Activated T-helper 1 cell treated with anti-CD3 and anti-CD28 coated beads, Interleukin-12 subunit alpha, Interleukin-12 subunit beta, Interleukin-2, Interleukin-4 antibody, amounts not matched to agents 30 ng/mL and 10 ng/mL and 1 ng/mL, durations not matched to agents 14 hours and 24 hours and 36 hours (primary cell): ENCODE results near the gene GPX7. TPM values are rescaled to one million over a fixed set of nuclear protein-coding genes. Genes with fewer than 3 reads are reported as not detected.
"Not testable (repeated sequence)": the region's sequence is repeated elsewhere in the genome, so short reads cannot be mapped to it uniquely, and the experiment has no call there.

Source experiments
- DNase-seq: peaks from one replicate; pipeline ENCODE4 v3.0.0; 2021; ENCODE audit warnings: low spot score
- H3K27ac Mint-ChIP-seq: one replicate; pipeline ENCODE4 v1.8.0; 2021; ENCODE audit warnings: mild to moderate bottlenecking, mixed read lengths
- H3K27me3 Mint-ChIP-seq: one replicate; pipeline ENCODE4 v1.8.0; 2022; ENCODE audit warnings: mild to moderate bottlenecking, moderate library complexity, mixed read lengths; ENCODE audit not compliant: insufficient read depth
- H3K36me3 Mint-ChIP-seq: one replicate; pipeline ENCODE4 v1.8.0; 2021; ENCODE audit warnings: low read depth, mixed read lengths
- H3K4me1 Mint-ChIP-seq: one replicate; pipeline ENCODE4 v1.8.0; 2021; ENCODE audit warnings: low read depth, mixed read lengths
- H3K4me3 Mint-ChIP-seq: one replicate; pipeline ENCODE4 v1.8.0; 2021; ENCODE audit warnings: mild to moderate bottlenecking, moderate library complexity, mixed read lengths
- H3K9me3 Mint-ChIP-seq: one replicate; pipeline ENCODE4 v1.8.0; 2021; ENCODE audit warnings: mixed read lengths
- intact Hi-C: fragments of 100-400 bp; cut with micrococcal nuclease; formaldehyde crosslinking; loops from one replicate; pipeline ENCODE4 v1.15.1; 2024
- total RNA-seq: library from RNA; stranded (reverse); gene quantifications from 2 replicates; pipeline ENCODE4 v1.2.3, GENCODE V29; 2022

Gene GPX7
- total RNA-seq, 1 donor from 2014 or later = 32.7 TPM

DNA sequence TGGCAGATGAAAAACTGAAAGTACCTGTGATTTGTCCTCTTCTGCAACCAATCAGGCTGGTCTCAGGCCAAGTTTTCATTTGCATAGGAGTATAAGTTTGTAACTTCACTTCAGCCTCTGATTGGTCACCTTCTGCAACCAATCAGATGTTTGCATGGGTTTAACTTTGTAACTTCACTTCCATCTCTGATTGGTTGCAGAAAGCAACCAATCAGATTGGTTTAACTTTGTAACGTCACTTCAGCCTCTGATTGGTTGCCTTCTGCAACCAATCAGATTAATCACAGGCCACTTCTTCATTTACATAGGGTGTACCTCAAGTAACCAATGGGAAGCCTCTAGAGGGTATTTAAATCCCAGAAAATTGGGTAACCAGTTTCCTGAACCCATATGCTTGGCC lies 30.4 kb upstream of the GPX7 start:
- intact Hi-C loops = no loop called here
- H3K4me3 Mint-ChIP-seq = no peak overlapping the region

DNA sequence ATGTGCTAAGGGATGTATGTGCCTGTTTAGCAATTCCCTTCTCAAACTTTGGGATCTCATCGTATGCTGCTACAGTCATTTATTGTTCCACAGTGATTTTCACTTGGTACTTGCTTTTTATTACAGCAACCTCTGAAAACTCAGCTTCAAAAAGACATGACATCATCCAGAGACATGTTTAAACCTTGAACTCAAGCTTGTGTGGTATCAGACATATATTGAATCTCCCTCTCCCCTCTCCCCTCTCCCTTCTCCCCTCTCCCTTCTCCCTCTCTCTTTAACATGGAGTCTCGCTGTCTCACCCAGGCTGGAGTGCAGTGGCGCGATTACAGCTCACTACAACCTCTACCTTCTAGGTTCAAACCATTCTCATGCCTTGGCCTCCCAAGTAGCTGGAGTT lies 29.8 kb upstream of the GPX7 start:
- Mint-ChIP-seq H3K27me3 (peaks cover 9% of the 10 kb centered on the region), H3K4me1 (peaks cover 23% of the 10 kb centered on the region), H3K27ac (no peak overlapping the region), H3K36me3 (peaks cover 1% of the 10 kb centered on the region), H3K4me3 (no peak overlapping the region), H3K9me3 (no peaks in the 10 kb centered on the region)
- intact Hi-C loops = no loop called here
- no peak for DNase-seq

More for the DNA sequence above, 30.4 kb upstream of the GPX7 start:
- Mint-ChIP-seq H3K36me3 (peaks cover 1% of the 10 kb centered on the region), H3K4me1 (peaks cover 23% of the 10 kb centered on the region), H3K27ac (no peak overlapping the region), H3K9me3 (no peaks in the 10 kb centered on the region), H3K27me3 (peaks cover 9% of the 10 kb centered on the region)
- no peak for DNase-seq

DNA sequence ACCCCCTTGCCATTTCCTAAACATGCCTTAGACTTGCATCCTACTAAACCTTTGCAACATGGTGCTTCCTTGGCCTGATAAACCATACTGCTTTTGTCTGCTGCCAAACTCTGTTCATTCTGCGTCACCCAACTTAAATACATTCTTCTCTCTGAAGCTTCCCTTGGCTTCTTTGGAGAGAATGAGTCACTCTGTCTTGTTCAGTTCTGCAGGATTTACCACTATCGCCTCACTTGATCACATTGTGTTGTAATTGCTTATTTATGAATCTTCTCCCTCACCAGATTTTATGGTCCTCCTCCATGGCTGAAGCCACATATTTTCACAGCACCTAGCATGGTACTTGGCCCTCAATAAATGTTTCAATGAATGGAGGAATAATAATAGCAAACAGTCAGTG lies 27.6 kb upstream of the GPX7 start:
- H3K36me3 Mint-ChIP-seq = peaks cover 2% of the 10 kb centered on the region
- no peak overlapping the region for H3K27ac Mint-ChIP-seq
- peaks cover 24% of the 10 kb centered on the region for H3K4me1 Mint-ChIP-seq
- no peak overlapping the region for H3K4me3 Mint-ChIP-seq
- no peaks in the 10 kb centered on the region for H3K27me3 Mint-ChIP-seq
- intact Hi-C loops = no loop called here
- peaks cover 9% of the 10 kb centered on the region for H3K9me3 Mint-ChIP-seq
- DNase-seq = no peak

DNA sequence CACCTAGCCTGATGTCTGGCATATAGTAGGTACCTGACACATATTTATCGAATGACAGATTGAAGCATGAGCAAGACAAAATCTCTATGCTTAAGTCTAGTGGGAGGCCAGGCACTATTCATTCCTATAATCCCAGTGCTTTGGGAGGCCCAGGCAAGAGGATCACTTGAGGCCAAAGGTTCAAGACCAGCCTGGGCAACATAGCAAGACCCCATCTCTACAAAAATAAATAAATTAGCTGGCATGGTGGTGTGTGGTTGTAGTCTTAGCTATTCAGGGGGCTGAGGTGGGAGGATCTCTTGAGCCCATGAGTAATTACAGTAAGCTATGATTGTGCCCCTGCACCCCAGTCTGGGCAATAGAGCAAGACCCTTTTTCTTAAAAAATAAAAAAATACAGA lies 26.1 kb upstream of the GPX7 start:
- Mint-ChIP-seq H3K9me3 (peaks cover 9% of the 10 kb centered on the region), H3K27ac (no peak overlapping the region), H3K27me3 (no peaks in the 10 kb centered on the region), H3K4me3 (no peak overlapping the region), H3K36me3 (peaks cover 5% of the 10 kb centered on the region), H3K4me1 (peaks cover 24% of the 10 kb centered on the region)
- no peak for DNase-seq
- intact Hi-C loops = no loop called here

DNA sequence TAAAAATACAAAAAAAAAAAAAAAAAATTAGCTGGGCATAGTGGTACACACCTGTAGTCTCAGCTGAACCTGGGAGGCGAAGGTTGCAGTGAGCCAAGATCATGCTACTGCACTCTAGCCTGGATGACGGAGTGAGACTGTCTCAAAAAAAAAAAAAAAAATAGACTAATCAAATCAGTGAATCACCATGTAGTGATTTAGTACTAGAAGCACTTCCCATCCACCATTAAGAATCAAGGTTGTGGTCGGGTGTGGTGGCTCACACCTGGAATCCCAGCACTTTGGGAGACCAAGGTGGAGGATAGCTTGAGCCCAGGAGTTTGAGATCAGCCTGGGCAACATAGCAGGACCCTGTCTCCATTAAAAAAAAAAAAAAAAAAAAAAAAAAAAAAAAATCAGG lies 24.1 kb upstream of the GPX7 start:
- H3K4me3 Mint-ChIP-seq, H3K9me3 Mint-ChIP-seq, DNase-seq, H3K36me3 Mint-ChIP-seq, H3K27me3 Mint-ChIP-seq, H3K27ac Mint-ChIP-seq, intact Hi-C loops: not testable (repeated sequence)
- H3K4me1 Mint-ChIP-seq = peaks cover 18% of the 10 kb centered on the region

GRCh38 chr1:52579415-52579814 lies 22.8 kb upstream of the GPX7 start:
- H3K36me3 Mint-ChIP-seq = peaks cover 5% of the 10 kb centered on the region
- no peak overlapping the region for H3K4me3 Mint-ChIP-seq
- H3K9me3 Mint-ChIP-seq = peaks cover 9% of the 10 kb centered on the region
- peaks cover 16% of the 10 kb centered on the region for H3K4me1 Mint-ChIP-seq
- intact Hi-C loops = no loop called here
- DNase-seq = no peak
- no peak overlapping the region for H3K27ac Mint-ChIP-seq
- peaks cover 7% of the 10 kb centered on the region for H3K27me3 Mint-ChIP-seq

- H3K36me3 Mint-ChIP-seq = peaks cover 5% of the 10 kb centered on the region
- H3K27ac Mint-ChIP-seq = no peak overlapping the region
- H3K9me3 Mint-ChIP-seq = peaks cover 9% of the 10 kb centered on the region
- peaks cover 12% of the 10 kb centered on the region for H3K4me1 Mint-ChIP-seq
- H3K4me3 Mint-ChIP-seq = no peak overlapping the region
- H3K27me3 Mint-ChIP-seq = peaks cover 14% of the 10 kb centered on the region
- no peak for DNase-seq
- intact Hi-C loops = no loop called here
Observed at GRCh38 chr1:52580283-52580682, 21.9 kb upstream of the GPX7 start.

DNA sequence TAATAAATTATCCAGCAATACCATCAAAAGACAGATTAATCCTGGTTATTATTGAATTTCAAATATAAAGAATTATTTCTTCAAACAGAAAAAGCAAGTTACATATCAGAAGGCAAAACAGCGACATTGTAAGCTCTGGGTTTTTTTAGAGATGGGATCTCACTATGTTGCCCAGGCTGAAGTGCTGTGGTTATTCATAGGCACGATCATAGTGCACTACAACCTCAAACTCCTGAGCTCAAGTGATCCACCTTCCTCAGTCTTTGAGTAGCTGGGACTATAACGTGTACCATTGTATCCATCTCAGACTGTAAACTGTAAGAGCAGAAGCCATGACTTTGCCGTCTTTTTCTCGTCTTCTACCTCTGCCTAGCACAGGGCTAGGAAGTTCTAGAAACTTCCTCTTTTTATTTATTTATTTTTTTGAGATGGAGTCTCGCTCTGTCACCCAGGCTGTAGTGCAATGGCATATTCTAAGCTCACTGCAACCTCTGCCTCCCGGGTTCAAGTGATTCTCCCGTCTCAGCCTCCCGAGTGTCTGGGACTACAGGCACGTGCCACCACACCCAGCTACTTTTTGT lies 20.0 kb upstream of the GPX7 start:
- peaks cover 12% of the 10 kb centered on the region for H3K4me1 Mint-ChIP-seq
- H3K27ac Mint-ChIP-seq = no peak overlapping the region
- H3K27me3 Mint-ChIP-seq = peaks cover 16% of the 10 kb centered on the region
- H3K9me3 Mint-ChIP-seq = peaks cover 9% of the 10 kb centered on the region
- peaks cover 5% of the 10 kb centered on the region for H3K36me3 Mint-ChIP-seq
- H3K4me3 Mint-ChIP-seq = no peak overlapping the region
- no peak for DNase-seq
- intact Hi-C loops = no loop called here

DNA sequence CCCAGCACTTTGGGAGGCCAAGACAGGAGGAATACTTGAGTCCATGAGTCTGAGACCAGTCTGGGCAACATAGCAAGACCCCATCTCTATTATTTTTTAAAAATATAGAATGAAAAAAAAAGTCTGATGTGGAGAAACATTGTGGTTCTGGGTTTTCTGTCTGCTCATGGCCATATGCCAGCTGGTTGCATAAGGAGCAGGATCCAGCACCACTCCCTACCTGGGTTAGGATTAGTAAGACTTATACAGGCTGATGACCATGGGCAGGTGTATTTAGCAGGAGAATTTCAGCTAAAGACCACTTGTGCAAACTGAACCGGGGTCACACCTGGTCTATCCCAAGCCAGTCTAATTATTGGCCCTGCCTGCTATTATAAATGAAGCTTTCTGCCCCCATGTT lies 16.7 kb upstream of the GPX7 start:
- Mint-ChIP-seq H3K27me3 (peaks cover 23% of the 10 kb centered on the region), H3K27ac (no peak overlapping the region), H3K4me1 (no peaks in the 10 kb centered on the region), H3K36me3 (peaks cover 2% of the 10 kb centered on the region), H3K9me3 (no peaks in the 10 kb centered on the region), H3K4me3 (no peak overlapping the region)
- intact Hi-C loops = no loop called here
- DNase-seq = no peak

- intact Hi-C loops = no loop called here
- Mint-ChIP-seq H3K27me3 (peaks cover 18% of the 10 kb centered on the region), H3K4me1 (no peaks in the 10 kb centered on the region), H3K36me3 (no peaks in the 10 kb centered on the region), H3K9me3 (no peaks in the 10 kb centered on the region), H3K27ac (no peak overlapping the region), H3K4me3 (no peak overlapping the region)
- no peak for DNase-seq
Observed at GRCh38 chr1:52588027-52588426, 14.1 kb upstream of the GPX7 start.

- no peak for DNase-seq
- Mint-ChIP-seq H3K36me3 (no peaks in the 10 kb centered on the region), H3K27ac (no peak overlapping the region), H3K4me3 (no peak overlapping the region), H3K9me3 (no peaks in the 10 kb centered on the region), H3K4me1 (no peaks in the 10 kb centered on the region), H3K27me3 (peaks cover 16% of the 10 kb centered on the region)
- intact Hi-C loops = no loop called here
Observed at GRCh38 chr1:52588535-52588934, 13.6 kb upstream of the GPX7 start.

DNA sequence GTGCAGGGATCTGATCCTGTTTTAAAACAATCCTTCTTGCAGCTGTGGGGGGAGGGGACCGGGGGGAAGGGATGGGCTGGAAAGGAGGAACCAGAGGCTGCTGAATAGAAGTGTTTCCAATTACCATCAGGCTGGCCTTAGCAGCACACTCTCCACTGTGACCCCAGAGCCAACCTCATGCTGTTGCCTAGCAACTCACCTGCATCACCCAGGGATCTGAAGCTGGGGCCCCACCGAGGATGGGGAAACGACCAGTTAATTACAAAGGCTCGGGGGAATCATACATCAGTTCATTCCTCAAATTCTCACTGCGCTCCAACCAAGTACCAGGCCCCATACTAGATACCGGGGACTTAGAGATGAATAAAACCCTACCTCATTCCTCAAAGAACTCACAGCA lies 11.9 kb upstream of the GPX7 start:
- DNase-seq = no peak
- Mint-ChIP-seq H3K36me3 (no peaks in the 10 kb centered on the region), H3K4me3 (no peak overlapping the region), H3K27me3 (peaks cover 9% of the 10 kb centered on the region), H3K27ac (no peak overlapping the region), H3K9me3 (no peaks in the 10 kb centered on the region), H3K4me1 (no peaks in the 10 kb centered on the region)
- intact Hi-C loops = no loop called here

DNA sequence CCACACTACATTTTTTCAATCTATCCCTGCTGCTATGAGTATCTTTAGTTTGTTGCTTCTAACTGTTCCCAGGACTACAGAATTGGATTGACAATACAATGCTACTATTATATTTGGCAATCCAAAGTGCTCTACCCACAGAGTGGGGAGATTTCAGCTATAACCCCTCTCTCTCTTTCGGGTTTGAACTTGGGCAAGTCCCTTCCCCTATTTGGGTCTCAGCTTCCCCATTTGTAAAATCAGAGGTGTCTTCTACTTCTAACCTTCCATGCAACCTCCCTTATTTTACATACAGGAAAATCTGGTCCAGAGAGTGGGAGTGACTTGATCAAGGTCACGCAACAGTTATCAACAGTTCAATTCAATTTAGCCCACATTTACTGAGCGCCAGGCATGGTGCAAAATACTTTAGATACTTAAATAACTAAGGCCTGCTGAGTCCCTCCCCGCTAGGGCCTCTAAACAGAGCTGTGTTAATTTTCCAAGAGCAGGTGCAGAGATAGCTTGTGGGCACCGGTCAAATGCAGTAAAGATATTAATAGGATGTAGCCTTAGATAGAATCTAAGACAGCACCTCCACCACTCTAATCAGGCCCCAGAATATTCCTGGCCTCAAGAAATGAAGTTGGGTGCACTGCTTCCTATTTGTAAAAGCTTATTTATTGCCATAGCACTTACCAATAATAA lies 9.4 kb upstream of the GPX7 start:
- H3K4me1 Mint-ChIP-seq = no peaks in the 10 kb centered on the region
- H3K27me3 Mint-ChIP-seq = peaks cover 5% of the 10 kb centered on the region
- intact Hi-C loops = no loop called here
- no peaks in the 10 kb centered on the region for H3K36me3 Mint-ChIP-seq
- no peak for DNase-seq
- no peak overlapping the region for H3K4me3 Mint-ChIP-seq
- no peaks in the 10 kb centered on the region for H3K9me3 Mint-ChIP-seq
- no peak overlapping the region for H3K27ac Mint-ChIP-seq

DNA sequence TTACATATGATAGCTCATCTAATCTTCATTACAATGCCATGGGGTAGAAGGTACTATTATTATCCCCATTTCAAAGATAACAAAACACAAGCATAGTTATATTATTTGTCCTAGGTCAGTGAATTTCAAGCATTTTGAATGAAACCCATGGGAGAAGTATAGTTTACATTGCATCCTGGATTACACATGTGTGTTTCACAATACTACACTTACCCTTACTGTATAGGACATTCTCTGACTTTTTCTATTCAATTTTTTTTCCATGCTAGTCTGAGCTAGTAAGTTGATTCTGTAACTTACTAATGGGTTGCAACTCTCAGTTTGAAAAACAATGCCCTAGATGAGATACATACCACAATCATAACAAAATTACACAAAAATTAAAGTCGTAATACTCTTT lies 8.7 kb upstream of the GPX7 start:
- H3K27me3 Mint-ChIP-seq = peaks cover 3% of the 10 kb centered on the region
- intact Hi-C loops = no loop called here
- DNase-seq = no peak
- no peaks in the 10 kb centered on the region for H3K36me3 Mint-ChIP-seq
- no peaks in the 10 kb centered on the region for H3K9me3 Mint-ChIP-seq
- H3K27ac Mint-ChIP-seq = no peak overlapping the region
- H3K4me1 Mint-ChIP-seq = no peaks in the 10 kb centered on the region
- H3K4me3 Mint-ChIP-seq = no peak overlapping the region
